Activated CD4-positive, alpha-beta T cell treated with anti-CD3 and anti-CD28 coated beads, Interleukin-10, Interleukin-2, amounts not matched to agents 100 ng/mL and 50 ng/mL, durations not matched to agents 16 hours and 8 hours (primary cell): Measurements from ENCODE around the gene METTL2B.
"Not testable (repeated sequence)": the region's sequence is repeated elsewhere in the genome, so short reads cannot be mapped to it uniquely, and the experiment has no call there.

Experiments
- DNase-seq: peaks from one replicate; pipeline ENCODE4 v3.0.0-alpha.2; 2020

The METTL2B gene

DNA sequence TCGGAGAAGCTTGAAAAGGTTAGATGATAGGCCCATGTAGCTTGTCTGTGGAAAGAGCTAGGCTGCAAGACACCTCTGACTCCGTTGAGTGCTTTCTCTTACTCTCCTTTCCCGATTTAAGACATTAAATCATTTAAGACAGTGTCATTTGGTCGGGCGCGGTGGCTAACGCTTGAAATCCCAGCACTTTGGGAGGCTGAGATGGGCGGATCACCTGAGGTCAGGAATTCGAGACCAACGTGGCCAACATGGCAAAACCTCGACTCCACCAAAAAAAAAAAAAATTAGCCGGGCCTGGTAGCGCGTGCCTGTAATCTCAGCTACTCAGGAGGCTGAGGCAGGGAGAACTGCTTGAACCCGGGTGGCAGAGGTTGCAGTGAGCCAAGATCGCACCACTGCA lies 52.6 kb downstream of the METTL2B start:
- DNase-seq: not testable (repeated sequence)

DNA sequence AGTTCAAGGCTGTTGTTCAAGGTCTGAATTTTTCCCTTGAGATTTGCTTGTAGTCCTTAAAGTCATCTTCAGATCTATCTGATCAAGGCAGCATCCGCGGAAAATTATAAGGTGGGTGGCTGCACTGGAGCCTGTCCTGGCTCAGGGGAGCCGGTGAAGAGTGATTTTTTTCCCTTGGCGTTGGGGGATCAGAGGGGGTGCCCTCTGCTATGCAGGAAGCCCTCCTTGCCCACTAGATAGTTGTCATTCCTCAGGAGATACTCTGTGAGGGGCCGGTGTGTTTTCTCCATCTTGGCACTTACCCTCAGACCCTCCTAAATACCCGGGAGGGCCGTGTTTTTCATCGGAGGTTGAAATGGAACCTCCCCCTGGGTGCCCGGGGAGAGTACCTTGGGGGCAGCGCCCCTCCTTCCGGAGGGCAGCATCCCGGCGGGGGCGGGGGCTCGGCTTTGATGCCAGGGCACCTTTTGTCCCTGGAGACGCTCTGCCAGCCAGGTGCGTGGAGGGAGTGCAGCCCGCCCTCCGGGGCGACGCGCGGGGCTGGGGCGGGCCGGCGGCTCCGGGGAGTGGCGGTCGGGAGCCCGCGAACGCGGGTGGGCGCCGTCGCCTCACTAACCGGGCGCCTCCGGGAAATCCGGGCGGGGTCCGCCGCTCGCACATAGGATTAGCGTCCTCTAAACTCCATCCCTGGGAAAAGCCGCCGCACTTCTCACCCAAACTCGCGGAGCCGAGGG lies 53.7 kb downstream of the METTL2B start:
- peak; percentile 36 for DNase-seq

DNA sequence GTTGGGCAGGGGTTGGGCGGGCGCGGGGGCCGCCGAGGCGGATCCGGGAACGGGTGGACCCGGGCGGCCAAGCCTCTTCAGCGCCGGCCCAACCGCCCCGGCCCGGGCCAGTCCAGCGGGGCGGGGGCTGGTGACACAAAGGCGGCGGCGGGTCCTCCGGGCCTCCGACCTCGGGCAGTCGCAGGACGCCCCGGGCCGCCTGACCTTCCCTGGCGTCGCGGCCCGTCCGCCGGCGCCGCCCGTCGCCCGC lies 54.2 kb downstream of the METTL2B start:
- no peak for DNase-seq

DNA sequence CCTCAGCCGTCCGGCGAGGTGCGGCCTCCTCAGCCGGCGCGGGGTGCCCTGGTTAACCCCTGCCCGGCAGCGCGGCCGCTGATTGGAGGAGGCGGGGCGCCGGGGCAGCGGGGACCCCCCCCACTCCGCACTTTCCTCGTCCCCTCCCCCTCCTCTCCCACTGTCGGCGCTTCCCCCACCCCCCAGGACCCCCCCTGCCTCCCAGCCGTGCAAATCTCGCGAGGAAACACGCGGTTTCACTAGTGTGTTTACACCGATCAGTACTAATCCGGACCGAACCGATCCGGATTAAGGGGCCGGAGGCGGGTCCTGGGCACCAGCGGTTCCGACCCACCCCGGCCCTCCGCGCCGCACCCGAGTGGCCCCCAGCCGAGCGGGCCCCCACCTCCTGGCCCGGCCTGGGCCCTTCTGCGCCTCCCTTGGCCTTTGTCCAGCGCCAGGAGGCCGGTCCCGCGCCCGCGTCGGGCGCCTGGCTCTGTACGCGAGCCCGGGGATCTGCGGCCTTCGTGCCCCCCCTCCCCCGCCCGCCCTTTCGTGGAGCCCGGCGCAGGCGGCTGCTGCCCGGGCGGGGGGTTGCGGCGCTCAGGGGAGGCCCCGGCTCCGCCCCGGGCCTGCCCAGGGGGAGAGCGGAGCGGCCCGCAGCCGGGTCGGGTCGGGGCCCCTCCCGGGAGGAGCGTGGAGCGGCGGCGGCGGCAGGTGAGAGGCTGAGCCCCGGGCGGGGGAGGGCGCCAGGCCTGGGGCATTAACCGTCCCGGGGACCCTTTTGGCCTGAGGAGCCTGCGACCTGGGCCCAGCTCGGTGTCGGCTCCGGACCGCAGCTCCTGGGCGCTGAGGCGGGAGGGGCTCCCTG lies 54.8 kb downstream of the METTL2B start:
- peak; percentile 89 for DNase-seq

DNA sequence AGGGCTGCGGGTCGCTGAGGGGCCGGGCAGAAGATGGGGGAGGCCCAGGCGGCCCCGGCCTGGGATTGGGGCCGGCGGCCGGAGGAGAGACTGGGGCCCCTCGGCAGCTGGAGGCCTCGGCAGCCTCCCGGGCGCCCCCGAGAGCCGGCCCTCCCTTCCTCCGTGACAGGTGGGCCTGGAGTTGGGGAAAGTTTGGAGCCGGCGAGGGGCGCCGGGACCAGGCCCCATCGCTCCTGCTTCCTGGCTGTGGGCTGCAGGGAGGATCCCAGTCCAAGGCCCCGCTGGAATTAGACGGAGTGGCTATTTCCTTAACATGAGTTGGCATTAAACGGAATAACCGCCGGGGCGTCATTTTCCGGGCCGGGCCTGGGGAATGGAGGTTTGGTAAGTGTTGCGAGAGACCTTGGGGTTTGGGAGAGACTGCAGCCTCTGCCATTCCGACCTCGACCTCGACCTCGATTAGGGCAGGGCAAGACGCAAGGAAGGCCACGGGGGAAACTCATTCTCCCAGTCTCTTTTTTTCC lies 55.5 kb downstream of the METTL2B start:
- peak; percentile 36 for DNase-seq

DNA sequence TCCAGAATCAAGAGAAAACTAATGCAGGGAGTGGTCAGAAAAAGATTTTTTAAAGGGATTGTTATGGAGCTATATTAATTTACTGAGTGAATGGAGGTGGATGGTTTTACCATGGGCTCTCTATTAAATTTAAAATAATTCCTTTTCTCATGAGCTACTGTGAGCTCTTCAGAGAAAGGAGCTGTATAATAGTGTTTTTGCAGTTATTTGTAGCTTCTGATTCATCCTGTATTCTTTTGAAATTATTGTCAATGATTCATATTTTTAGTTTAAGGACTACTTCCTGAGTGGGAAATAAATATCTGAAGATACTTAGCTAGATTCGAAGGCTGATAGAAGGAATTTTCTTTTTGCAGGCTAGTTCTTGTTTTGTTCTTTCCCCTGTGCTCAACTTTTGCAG lies 56.4 kb downstream of the METTL2B start:
- DNase-seq: not testable (repeated sequence)

DNA sequence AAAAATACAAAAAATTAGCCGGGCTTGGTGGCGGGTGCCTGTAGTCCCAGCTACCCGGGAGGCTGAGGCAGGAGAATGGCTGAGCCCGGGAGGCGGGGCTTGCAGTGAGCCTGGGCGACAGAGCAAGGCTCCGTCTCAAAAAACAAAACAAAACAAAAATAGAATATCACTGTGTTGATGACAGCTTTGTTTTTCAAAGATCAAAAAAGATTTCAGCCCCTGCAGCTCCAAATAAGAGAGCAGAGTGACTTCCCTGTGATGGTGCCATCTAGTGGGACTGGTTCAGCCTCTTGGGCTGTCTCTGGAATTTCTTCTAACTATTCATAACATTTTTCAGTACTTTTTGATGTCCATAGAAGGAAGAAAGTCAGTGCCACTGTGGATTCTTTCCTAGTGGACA lies 60.9 kb downstream of the METTL2B start:
- DNase-seq: not testable (repeated sequence)

DNA sequence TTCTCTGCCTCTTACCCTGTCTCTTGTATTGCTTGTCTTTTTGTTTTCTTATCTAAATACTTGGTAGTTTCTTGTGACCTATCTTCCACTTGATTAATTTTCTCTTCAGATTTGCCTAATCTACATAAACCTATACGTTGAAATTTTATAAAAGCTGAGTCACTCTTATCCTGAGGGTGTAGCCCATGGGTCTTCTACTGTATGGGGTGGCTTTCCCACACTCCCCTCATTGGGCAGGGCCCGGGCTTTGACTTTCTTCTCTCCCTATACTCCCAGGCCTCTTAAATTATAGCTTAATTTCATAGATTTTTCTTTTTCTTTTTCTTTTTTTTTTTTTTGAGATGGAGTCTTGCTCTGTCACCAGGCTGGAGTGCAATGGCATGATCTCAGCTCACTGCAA lies 66.0 kb downstream of the METTL2B start:
- DNase-seq: not testable (repeated sequence)

DNA sequence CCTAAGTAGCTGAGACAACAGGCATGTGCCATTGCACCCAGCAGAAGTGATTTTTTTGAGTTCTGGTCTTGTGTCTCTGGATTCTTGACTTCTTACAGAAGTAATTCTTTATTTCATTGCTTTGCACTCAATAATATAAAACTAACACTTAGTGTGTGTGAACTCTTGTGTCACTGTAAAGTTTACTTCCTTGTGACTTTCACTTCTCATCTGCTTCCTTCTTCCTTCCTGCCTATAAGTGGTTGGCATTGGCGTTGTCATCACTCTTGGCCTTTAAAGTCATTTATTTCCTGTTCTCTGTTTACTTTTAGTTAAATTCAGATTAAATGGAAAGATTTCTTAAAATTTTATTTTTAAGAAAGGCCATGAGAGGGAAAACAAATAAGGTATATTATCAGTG lies 66.8 kb downstream of the METTL2B start:
- not testable (repeated sequence) for DNase-seq

DNA sequence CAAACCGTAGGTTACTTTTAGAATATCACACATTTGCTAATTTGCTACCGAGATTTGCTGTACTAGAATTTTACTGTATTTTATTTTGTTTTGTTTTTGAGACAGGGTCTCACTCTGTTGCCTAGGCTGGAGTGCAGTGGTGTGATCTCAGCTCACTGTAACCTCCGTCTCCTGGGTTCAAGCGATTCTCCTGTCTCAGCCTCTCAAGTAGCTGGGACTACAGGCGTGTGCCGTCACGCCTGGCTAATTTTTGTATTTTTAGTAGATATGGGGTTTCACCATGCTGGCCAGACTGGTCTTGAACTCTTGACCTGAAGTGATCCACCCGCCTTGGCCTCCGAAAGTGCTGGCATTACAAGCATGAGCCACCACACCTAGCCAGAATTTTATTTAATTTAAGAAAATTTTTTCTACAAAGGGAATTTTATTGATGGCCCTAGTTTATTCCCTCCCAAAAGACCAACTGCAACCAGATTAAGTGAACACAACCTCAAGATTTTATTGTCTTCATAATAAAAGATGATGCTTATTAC lies 69.8 kb downstream of the METTL2B start:
- DNase-seq: not testable (repeated sequence)

DNA sequence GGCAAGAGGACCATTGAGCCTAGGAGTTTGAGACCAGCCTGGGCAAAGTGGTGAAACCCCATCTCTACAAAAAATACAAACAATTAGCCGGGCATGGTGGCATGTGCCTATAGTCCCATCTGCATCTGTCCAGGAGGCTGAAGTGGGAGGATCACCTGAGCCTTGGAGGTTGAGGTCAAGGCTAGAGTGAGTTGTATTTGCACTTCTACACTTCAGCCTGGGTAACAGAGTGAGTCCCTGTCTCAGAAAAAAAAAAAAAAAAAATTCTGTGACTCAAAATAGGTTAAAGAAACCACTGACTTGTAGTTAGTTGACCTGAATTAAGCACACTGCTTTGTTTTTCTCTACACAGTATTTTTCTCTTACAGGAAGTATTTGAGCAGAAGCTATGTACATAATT lies 74.4 kb downstream of the METTL2B start:
- DNase-seq: no peak

DNA sequence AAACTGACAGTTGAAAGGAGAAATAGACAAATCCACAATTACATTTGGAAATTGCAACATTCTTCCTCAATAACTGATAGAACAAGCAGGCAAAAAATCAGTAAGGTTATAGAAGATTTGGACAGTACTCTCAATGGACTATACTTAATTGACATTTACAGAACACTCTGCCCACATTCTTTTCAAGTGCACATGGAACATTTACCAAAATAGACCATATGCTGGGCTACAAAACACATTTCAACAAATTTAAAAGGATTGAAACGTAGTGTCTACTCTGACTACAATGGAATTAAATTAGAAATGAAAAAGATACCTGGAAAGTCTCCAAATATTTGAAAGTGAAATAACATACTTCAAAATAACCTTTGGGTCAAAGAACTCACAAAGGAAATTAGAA lies 77.8 kb downstream of the METTL2B start:
- DNase-seq: not testable (repeated sequence)
